ENCODE data around the gene CSF1. TPM values are rescaled to one million over a fixed set of nuclear protein-coding genes. Genes with fewer than 3 reads are reported as not detected.

CSF1 gene
- total and polyA plus RNA-seq, 2 of the 13 experiments (the other 11 are each of a cell fraction or from before 2014, with no cell fraction given), result 4.6 to 13.3 TPM

DNA sequence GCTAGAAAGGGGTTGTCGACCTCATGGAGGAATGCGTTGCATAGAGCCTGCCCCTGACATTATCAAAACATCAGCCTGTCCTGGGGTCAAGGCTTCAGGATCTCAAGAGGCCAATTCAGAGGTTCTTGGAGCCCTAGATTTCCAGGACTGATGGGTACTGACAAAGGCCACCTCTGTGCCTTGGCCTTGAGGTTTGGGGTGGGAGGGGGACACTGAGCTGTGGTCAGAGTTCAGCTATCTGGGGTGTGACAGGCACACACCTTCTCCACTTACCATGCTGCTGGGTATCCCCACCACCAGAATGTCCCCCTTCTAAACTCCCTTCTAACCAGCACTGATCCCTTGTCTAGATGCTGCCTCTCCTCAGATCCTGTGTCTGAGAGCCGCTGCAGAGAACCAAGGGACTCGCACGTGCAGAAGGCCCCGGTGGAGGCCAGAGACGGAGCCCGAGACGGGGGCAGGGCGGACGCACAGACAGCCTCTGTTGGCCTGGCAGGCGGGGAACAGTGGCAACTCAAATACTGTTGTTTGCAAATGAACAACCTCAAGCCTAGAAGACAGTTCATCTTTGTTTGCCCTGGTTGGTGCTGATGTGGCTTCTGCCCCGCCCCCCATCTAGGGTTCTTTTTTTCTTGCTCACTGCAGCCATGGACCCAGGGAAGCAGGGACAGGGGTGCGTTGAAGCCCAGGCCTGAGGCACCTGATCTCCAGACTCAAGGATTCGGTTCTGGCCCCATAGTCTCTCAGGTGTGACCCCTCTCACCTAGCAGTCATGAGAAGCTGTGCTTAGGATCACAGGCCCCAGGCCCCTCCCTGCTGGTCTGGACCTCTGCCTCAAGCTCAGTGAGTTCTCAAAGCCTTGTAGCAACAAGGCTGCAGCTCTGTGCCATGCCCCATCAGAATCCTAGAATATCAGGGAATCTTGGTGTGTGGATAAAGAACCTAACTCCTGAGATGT, 28.1 kb upstream of the CSF1 start (continued):
- TF ChIP-seq, protein P1, sequence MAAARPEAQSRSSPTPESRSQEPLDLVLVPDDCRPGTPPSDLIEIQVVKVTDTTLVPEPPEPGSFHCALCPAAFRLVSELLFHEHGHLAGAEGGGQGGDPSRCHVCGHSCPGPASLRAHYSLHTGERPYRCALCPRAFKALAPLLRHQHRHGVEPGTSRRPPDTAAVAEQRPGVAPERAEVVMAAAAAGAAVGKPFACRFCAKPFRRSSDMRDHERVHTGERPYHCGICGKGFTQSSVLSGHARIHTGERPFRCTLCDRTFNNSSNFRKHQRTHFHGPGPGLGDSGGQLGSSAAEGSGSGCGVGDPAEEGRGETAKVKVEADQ (CRISPR knock-in tag; IDR thresholded peaks at IDR 0.05; ENCODE audit: borderline replicate concordance), result no peak
- TF ChIP-seq HNF4A (CRISPR knock-in tag; IDR thresholded peaks at IDR 0.05) (peak; percentile 45), TBX3 (IDR thresholded peaks at IDR 0.05; ENCODE audit: borderline replicate concordance) (no peak), KDM2A (CRISPR knock-in tag; IDR thresholded peaks at IDR 0.05; ENCODE audit: borderline replicate concordance, low read depth) (peak; percentile 50; the same call in 1 of the 2 replicates), CEBPG (CRISPR knock-in tag; IDR thresholded peaks at IDR 0.05) (0 out of 2 replicates have a peak, but pooled peaks have one; percentile 5), KDM4B (CRISPR knock-in tag; IDR thresholded peaks at IDR 0.05) (0 out of 2 replicates have a peak, but pooled peaks have one; percentile 20), SPEN (CRISPR knock-in tag; IDR thresholded peaks at IDR 0.05; ENCODE audit: low read depth) (no peak), ZNF260 (CRISPR knock-in tag; IDR thresholded peaks at IDR 0.05; ENCODE audit: borderline replicate concordance, low read depth) (no peak), ZNF264 (CRISPR knock-in tag; IDR thresholded peaks at IDR 0.05) (peak; percentile 82), YY1 (IDR thresholded peaks at IDR 0.05; ENCODE audit: insufficient read depth, insufficient replicate concordance, low read depth, low read length) (peak; percentile 34), SSRP1 (CRISPR knock-in tag; IDR thresholded peaks at IDR 0.05) (no peak), ZNF816 (CRISPR knock-in tag; IDR thresholded peaks at IDR 0.05; ENCODE audit: borderline replicate concordance) (no peak), YEATS4 (CRISPR knock-in tag; IDR thresholded peaks at IDR 0.05; ENCODE audit: borderline replicate concordance) (0 out of 2 replicates have a peak, but pooled peaks have one; percentile 48), FOXP1 (IDR thresholded peaks at IDR 0.05) (no peak), FOXP1 (CRISPR knock-in tag; IDR thresholded peaks at IDR 0.05) (peak; percentile 80; the same call in 1 of the 2 replicates), JUND (CRISPR knock-in tag; IDR thresholded peaks at IDR 0.05) (0 out of 2 replicates have a peak, but pooled peaks have one; percentile 12), TAF1 (CRISPR knock-in tag; IDR thresholded peaks at IDR 0.05) (no peak)
- TF ChIP-seq, protein P2, sequence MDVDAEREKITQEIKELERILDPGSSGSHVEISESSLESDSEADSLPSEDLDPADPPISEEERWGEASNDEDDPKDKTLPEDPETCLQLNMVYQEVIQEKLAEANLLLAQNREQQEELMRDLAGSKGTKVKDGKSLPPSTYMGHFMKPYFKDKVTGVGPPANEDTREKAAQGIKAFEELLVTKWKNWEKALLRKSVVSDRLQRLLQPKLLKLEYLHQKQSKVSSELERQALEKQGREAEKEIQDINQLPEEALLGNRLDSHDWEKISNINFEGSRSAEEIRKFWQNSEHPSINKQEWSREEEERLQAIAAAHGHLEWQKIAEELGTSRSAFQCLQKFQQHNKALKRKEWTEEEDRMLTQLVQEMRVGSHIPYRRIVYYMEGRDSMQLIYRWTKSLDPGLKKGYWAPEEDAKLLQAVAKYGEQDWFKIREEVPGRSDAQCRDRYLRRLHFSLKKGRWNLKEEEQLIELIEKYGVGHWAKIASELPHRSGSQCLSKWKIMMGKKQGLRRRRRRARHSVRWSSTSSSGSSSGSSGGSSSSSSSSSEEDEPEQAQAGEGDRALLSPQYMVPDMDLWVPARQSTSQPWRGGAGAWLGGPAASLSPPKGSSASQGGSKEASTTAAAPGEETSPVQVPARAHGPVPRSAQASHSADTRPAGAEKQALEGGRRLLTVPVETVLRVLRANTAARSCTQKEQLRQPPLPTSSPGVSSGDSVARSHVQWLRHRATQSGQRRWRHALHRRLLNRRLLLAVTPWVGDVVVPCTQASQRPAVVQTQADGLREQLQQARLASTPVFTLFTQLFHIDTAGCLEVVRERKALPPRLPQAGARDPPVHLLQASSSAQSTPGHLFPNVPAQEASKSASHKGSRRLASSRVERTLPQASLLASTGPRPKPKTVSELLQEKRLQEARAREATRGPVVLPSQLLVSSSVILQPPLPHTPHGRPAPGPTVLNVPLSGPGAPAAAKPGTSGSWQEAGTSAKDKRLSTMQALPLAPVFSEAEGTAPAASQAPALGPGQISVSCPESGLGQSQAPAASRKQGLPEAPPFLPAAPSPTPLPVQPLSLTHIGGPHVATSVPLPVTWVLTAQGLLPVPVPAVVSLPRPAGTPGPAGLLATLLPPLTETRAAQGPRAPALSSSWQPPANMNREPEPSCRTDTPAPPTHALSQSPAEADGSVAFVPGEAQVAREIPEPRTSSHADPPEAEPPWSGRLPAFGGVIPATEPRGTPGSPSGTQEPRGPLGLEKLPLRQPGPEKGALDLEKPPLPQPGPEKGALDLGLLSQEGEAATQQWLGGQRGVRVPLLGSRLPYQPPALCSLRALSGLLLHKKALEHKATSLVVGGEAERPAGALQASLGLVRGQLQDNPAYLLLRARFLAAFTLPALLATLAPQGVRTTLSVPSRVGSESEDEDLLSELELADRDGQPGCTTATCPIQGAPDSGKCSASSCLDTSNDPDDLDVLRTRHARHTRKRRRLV (CRISPR knock-in tag; IDR thresholded peaks at IDR 0.05), result no peak
- TF ChIP-seq, protein P3, sequence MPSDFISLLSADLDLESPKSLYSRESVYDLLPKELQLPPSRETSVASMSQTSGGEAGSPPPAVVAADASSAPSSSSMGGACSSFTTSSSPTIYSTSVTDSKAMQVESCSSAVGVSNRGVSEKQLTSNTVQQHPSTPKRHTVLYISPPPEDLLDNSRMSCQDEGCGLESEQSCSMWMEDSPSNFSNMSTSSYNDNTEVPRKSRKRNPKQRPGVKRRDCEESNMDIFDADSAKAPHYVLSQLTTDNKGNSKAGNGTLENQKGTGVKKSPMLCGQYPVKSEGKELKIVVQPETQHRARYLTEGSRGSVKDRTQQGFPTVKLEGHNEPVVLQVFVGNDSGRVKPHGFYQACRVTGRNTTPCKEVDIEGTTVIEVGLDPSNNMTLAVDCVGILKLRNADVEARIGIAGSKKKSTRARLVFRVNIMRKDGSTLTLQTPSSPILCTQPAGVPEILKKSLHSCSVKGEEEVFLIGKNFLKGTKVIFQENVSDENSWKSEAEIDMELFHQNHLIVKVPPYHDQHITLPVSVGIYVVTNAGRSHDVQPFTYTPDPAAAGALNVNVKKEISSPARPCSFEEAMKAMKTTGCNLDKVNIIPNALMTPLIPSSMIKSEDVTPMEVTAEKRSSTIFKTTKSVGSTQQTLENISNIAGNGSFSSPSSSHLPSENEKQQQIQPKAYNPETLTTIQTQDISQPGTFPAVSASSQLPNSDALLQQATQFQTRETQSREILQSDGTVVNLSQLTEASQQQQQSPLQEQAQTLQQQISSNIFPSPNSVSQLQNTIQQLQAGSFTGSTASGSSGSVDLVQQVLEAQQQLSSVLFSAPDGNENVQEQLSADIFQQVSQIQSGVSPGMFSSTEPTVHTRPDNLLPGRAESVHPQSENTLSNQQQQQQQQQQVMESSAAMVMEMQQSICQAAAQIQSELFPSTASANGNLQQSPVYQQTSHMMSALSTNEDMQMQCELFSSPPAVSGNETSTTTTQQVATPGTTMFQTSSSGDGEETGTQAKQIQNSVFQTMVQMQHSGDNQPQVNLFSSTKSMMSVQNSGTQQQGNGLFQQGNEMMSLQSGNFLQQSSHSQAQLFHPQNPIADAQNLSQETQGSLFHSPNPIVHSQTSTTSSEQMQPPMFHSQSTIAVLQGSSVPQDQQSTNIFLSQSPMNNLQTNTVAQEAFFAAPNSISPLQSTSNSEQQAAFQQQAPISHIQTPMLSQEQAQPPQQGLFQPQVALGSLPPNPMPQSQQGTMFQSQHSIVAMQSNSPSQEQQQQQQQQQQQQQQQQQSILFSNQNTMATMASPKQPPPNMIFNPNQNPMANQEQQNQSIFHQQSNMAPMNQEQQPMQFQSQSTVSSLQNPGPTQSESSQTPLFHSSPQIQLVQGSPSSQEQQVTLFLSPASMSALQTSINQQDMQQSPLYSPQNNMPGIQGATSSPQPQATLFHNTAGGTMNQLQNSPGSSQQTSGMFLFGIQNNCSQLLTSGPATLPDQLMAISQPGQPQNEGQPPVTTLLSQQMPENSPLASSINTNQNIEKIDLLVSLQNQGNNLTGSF (CRISPR knock-in tag; IDR thresholded peaks at IDR 0.05), result peak; percentile 74; the same call in 1 of the 2 replicates

Data from HepG2 (cell line).